AG04450 (cell line): ENCODE data around the gene STAT3. TPM values are rescaled to one million over a fixed set of nuclear protein-coding genes. Genes with fewer than 3 reads are reported as not detected.

ENCODE experiments used
- CTCF ChIA-PET: fragments of 300-600, 350-600 bp; formaldehyde crosslinking; extraction: SDS; loops from one replicate; lab custom pipeline; 2022; ENCODE audit warnings: antibody characterized with exemption, inconsistent platforms; lab: Charles Lee
- POLR2A ChIA-PET: fragments of 350-600 bp; formaldehyde crosslinking; extraction: SDS; loops from one replicate; lab custom pipeline; 2021; ENCODE audit warnings: antibody characterized with exemption, inconsistent platforms; lab: Yijun Ruan, JAX
- DNase-seq: peaks from one replicate; pipeline ENCODE4 v3.0.0-alpha.2; 2011; ENCODE audit warnings: low read depth, low spot score
- H3K27ac ChIP-seq: one replicate; pipeline ENCODE4 v1.5.1; 2012; ENCODE audit warnings: low read depth, low read length, control low read depth
- H3K27me3 ChIP-seq: one replicate; pipeline ENCODE4 v1.6.0; 2012; ENCODE audit warnings: low read length; ENCODE audit not compliant: control insufficient read depth, insufficient read depth
- H3K4me3 ChIP-seq: 2 replicates; pipeline ENCODE4 v1.5.1; 2011; ENCODE audit warnings: mild to moderate bottlenecking, low read depth, low read length, control low read depth
- H3K9me3 ChIP-seq: 2 replicates; pipeline ENCODE4 v1.5.1; 2012; ENCODE audit warnings: low read length; ENCODE audit not compliant: control insufficient read depth, insufficient read depth
- CTCF ChIP-seq: IDR thresholded peaks from 2 replicates; pipeline ENCODE4 v1.5.1; 2011; ENCODE audit warnings: low read depth, low read length, control low read depth, inconsistent platforms
- polyA plus RNA-seq: library from polyadenylated mRNA; depleted of rRNA; stranded (reverse); fragments of >200 nt; gene quantifications from 2 replicates; pipeline ENCODE4 v1.2.3, GENCODE V29; 2011

The STAT3 gene
- polyA plus RNA-seq, 1 experiment, result 77.1 TPM

GRCh38 chr17:42428141-42428944 lies 40.1 kb upstream of the STAT3 start:
- no peaks in the 10 kb centered on the region for H3K27me3 ChIP-seq
- CTCF ChIA-PET, result interaction anchor here (0.6 to 2.7 kb wide), 6 partner anchors 26 to 131 kb away, joined by 3 to 8 read pairs (median 3); partner anchors contain the start of gene STAT3
- DNase-seq, result peak; percentile 91
- peak; percentile 88 for TF ChIP-seq CTCF
- peak overlapping the region; percentile 89 for H3K27ac ChIP-seq
- no peaks in the 10 kb centered on the region for H3K9me3 ChIP-seq
- POLR2A ChIA-PET, result interaction anchor here (0.6 to 1.4 kb wide), 4 partner anchors 8 to 108 kb away, joined by 3 to 5 read pairs (median 4); partner anchors contain the start of gene NAGLU
- H3K4me3 ChIP-seq, result no peak overlapping the region

GRCh38 chr17:42424991-42425610 lies 36.9 kb upstream of the STAT3 start:
- no peak for DNase-seq
- no peak overlapping the region for H3K4me3 ChIP-seq
- H3K9me3 ChIP-seq, result peaks cover 12% of the 10 kb centered on the region; the same call in 1 of the 2 replicates
- H3K27me3 ChIP-seq, result no peaks in the 10 kb centered on the region
- no peak overlapping the region for H3K27ac ChIP-seq
- ChIA-PET CTCF (interaction anchor here (0.6 to 1.3 kb wide), 2 partner anchors 14 to 102 kb away, joined by 3 read pairs; no protein-coding TSS in a partner anchor), POLR2A (interaction anchor here (0.7 kb wide), 1 partner anchor 48 kb away, joined by 6 read pairs; no protein-coding TSS in a partner anchor)
- TF ChIP-seq CTCF, result no peak

GRCh38 chr17:42423766-42424165 lies 35.5 kb upstream of the STAT3 start:
- ChIA-PET POLR2A (interaction anchor here (0.7 to 2.1 kb wide), 23 partner anchors 8 to 175 kb away, joined by 3 to 68 read pairs (median 7); partner anchors contain the start of genes NAGLU and STAT3), CTCF (interaction anchor here (1.3 to 1.7 kb wide), 7 partner anchors 8 to 202 kb away, joined by 3 to 6 read pairs (median 3); partner anchors contain the start of gene NAGLU)
- H3K27me3 ChIP-seq, result no peaks in the 10 kb centered on the region
- H3K9me3 ChIP-seq, result peaks cover 12% of the 10 kb centered on the region; the same call in 1 of the 2 replicates
- peak overlapping the region; percentile 81 for H3K27ac ChIP-seq
- DNase-seq, result no peak
- no peak for TF ChIP-seq CTCF
- H3K4me3 ChIP-seq, result peak overlapping the region; percentile 53

- H3K27me3 ChIP-seq, result no peaks in the 10 kb centered on the region
- H3K27ac ChIP-seq, result peak within 1 kb of the TSS; percentile 96
- POLR2A ChIA-PET, result interaction anchor here (0.7 to 2.1 kb wide), 27 partner anchors 8 to 175 kb away, joined by 3 to 68 read pairs (median 7); partner anchors contain the start of genes NAGLU and STAT3
- no peak for TF ChIP-seq CTCF
- DNase-seq, result peak; percentile 97
- peaks cover 12% of the 10 kb centered on the region; the same call in 1 of the 2 replicates for H3K9me3 ChIP-seq
- H3K4me3 ChIP-seq, result peak within 1 kb of the TSS; percentile 99
- CTCF ChIA-PET, result interaction anchor here (0.9 to 1.7 kb wide), 8 partner anchors 9 to 201 kb away, joined by 3 to 6 read pairs (median 4); partner anchors contain the start of gene NAGLU
These were observed 34.9 kb upstream of the STAT3 start, which contains the start of gene CAVIN1 for GRCh38 chr17:42422958-42423712. Gene CAVIN1, minus strand, starts transcription at chr17:42423256. Its CDS starts 159 bp downstream, at chr17:42423097.
